HG02852 (cell line): ENCODE results near the gene ARL16.
A peak's percentile ranks its signal among the peaks of the same experiment; 100 is the strongest.

Experiments
- ATAC-seq: cut with Tn5 transposase; IDR thresholded peaks from one replicate; pipeline ENCODE4 v1.9.1; 2021; ENCODE audit warnings: mild to moderate bottlenecking, moderate library complexity; ENCODE audit not compliant: unreplicated experiment

Gene ARL16

DNA sequence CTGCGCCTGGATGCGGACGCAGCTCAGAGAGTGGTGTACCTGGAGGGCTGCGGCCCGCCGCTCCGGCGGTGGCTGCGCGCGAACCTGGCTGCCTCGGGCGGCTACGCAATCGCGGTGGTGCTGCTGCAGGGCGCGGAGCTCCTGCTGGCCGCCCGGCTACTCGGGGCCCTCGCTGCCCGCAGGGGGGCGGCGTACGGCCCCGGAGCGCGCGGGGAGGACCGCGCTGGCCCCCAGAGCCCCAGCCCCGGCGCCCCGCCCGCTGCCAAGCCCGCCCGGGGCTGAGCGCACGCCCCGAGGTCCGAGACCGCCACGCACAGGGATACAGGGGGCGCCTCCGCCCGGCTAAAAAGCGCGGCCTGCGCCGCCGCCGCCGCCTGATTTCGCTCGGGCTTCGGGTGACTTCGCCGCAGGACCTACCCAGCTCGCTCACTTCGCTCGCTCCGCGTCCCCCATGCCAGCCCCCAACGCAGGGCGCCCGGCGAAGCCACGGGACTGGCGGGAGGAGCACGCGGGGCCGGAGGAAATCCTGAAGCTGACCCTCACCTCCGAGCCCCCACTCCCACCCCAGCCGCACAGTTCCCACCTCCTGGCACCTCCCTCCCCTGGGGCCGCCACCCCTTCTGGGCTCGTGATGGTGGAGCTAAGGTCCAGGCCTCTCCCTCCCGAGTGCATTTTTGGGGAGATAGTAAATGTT is 35.4 kb downstream of the ARL16 start:
- no peak for ATAC-seq

DNA sequence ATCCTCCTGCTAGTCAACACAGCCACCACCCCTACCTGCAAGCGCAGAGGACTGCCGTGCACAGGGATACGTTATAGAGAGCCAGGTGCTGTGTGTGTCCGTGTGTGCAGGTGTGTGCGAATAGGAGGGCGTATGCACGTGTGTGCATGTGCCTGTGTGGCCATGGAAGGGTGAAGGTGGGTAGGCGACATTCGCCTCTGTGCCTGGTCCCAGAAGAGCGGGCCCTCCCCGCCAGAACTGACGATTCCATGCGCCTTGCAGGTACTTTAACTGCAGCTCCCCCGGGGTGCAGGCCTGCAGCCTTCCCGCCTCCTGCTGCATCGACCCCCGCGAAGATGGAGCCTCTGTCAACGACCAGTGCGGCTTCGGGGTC is 36.0 kb downstream of the ARL16 start:
- no peak for ATAC-seq

DNA sequence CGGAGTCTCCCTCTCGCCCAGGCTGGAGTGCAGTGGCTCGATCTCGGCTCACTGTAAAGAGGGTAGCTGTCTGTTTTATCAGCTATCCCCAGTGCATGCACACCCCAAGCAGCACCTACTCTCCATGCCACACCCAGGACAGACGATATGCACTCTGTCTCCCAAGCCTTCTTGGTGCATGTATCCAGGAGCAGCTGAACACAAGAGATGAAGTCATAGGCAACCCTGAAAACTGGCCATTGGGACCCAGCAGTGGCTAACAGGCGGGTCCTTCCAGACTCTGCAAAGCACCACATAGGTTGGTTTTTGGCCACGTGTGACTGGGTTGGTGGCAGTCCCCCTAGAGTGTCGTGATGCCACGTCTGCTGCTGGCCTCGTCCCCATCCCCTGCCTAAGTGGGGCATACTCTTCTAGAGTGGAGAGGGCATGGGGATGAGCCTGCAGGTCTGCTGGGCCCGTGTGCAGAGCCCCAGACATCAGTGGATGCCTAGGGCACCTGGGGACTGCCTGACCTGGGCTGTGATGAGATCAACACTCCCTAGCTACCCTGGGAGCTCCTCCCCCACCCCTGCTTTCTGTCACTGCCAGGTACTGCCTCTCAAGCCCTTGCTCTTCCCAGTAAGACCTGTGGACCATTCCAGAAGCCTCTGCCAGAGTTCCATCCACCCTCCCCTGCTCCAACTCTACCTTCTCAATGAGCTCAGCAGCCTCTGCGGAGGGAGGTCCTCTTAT is 36.6 kb downstream of the ARL16 start:
- no peak for ATAC-seq

DNA sequence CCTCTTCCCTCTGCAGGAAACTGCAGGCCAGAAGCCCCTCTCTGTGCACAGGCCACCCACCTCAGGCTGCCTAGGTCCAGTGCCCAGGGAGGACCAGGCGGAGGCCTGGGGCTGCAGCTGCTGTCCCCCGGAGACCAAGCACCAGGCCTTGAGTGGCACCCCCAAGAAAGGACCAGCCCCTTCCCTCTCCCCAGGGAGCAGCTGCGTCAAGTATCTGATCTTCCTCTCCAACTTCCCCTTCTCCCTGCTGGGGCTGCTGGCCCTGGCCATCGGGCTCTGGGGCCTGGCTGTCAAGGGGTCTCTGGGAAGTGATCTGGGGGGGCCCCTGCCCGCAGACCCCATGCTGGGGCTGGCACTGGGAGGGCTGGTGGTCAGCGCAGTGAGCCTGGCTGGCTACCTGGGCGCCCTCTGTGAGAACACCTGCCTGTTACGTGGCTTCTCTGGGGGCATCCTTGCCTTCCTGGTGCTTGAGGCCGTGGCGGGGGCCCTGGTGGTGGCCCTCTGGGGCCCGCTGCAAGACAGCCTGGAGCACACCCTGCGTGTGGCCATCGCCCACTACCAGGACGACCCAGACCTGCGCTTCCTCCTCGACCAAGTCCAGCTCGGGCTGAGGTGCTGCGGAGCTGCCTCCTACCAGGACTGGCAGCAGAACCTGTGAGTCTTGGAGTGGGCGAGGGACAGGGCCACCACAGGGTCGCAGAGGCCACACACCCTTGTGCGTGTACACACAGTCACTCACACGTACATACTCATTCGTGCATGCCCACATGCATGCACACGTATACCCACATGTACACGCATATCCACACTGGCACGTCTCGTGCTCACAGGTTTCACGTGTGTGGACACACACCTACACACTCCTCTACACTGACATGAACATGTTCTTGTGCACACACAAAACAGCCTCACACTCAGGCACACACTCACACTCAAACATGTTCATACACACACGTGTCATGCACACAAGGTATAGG is 38.3 kb downstream of the ARL16 start:
- ATAC-seq = no peak

DNA sequence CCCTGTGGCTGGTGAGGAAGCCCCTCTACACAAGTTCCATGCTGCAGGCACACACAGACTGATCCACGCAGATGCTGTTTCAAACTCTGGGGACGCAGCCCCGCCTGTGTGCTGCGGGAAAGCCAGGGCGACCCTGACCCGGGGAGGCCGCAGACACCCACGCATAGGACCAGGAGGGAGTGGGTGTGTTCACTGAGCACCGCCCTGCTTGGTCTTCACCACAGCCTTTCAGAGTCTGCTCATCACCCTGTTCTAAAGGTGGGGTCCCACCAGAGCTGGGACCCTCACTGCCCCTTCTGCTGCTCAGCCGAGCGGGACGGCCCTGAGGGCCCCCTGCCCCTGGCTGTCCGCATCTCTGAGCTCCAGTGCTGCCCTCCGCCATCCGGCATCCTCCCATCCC is 39.1 kb downstream of the ARL16 start:
- no peak for ATAC-seq

DNA sequence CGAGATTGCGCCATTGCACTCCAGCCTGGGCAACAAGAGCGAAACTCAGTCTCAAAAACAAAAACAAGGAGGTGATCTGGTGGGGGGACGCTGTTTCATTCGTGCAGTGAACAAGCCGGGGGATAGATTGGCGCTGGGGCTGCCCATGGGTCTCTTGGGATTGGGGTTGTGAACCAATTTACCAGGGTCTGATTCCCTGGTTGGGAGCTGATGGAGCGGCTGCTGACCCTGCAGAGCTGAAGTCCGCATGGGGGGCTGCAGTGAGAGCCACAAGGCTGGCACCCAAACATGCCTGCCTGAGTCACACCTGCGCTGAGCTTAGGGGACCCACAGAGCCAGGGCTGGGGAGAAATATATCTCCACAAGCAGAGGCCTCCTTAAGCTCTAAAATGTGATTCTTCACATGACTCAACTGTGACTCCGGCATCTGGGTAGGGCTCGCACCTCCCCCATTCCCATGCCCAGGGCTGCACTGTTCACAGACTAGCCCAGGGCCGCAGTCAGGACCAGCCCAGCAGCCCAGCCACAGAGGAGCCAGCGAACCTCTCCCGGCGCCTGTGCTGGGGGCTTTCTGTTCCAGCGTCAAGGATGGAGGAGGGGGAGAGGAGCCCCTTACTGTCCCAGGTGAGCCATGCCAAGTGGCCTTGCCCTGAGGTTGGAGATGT is 41.6 kb downstream of the ARL16 start:
- no peak for ATAC-seq

DNA sequence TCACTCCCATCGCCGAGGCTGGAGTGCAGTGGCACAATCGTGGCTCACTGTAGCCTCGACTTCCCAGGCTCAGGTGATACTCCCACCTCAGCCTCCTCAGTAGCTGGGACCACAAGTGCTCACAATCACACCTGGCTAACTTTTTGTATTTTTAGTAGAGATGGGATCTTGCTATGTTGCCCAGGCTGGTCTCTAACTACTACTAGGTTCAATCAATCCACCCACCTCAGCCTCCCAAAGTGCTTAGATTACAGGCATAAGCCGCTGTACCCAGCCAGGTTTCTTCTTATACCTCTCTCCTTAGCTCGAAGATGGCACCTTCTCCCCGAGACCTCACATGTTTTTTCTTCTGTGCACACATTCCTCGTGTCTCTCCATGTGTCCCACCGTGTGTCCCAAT is 43.6 kb downstream of the ARL16 start:
- no peak for ATAC-seq

DNA sequence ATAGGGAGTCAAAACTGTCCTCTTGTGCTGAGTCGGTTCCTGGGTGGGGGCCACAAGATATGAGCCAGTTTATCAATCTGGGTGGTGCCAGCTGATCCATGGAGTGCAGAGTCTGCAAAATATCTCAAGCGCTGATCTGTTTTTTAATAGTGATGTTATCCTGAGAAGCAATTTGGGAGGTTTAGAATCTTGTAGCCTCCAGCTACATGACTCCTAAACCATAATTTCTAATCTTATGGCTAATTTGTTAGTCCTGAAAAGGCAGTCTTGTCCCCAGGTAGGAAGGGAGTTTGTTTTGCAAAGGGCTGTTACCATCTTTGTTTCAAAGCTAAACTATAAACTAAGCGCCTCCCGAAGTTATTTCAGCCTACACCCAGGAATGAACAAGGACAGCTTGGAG is 44.9 kb downstream of the ARL16 start:
- no peak for ATAC-seq

DNA sequence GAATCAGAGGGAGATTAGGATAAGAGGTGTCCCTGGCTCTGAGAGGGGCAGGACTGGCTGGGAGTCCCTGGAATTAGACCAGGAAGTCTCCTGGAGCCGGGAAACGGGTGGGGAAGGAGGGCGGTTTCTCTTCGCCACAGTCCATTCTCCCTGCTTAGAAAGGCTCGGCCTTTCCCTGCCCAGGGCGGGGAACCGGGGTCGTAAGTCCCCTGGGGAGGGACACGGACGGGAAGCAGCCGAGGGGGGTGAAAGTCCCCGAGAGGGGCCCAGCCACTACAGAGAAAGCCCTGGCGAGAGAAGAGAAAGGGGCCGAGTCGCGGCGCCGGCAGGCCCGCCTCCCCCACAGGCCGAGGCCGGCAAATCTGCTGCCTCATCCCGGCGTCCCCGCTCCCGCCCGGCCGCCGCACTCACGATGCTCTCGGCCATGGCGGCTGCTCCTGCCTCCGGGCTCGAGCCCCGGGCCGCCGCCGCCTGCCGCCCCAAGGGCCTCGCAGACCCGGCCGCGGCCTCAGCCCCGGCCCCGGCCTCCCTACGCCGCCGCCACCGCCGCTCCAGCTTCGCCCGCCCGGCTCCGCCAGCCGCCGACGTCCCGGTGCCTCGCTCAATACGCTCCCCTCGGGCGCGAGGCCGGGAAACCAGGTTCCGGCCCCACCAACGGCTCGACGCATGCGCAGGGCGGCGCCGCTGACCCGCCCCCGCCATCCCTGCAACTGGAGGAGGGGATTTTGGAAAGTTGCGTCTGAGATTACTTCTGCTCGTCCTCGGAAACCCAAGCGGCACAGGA is 46.9 kb downstream of the ARL16 start, which contains the start of the genes NPLOC4 and TSPAN10:
NPLOC4 (minus strand) TSS at position 608 of the 784 bp plus-strand sequence; CDS start at position 426, 182 bp downstream.
TSPAN10 (plus strand) TSS at position 692 of the 784 bp plus-strand sequence. CDS start 5,217 bp downstream, outside the sequence.
- peak; percentile 76 for ATAC-seq

DNA sequence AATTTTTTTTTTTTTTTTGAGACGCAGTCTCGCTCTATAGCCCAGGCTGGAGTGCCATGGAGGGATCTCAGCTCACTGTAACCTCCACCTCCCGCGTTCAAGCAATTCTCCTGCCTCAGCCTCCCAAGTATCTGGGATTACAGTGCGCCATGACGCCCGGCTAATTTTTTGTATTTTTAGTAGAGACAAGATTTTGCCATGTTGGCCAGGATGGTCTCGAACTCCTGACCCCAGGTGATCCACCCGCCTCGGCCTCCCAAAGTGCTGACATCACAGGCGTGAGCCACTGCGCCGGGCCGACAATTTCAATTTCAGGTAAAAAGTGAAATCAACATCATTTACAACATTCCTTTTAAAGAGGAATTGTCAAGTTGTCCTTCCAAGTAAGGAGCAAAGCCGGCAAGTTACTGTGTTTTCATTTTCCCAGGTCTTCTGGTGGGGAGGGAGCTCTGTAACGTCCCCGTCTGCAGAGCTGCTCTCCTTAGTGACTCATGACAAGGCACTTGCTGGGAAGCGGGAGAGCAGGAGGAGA is 47.6 kb downstream of the ARL16 start:
- ATAC-seq = peak; percentile 19

DNA sequence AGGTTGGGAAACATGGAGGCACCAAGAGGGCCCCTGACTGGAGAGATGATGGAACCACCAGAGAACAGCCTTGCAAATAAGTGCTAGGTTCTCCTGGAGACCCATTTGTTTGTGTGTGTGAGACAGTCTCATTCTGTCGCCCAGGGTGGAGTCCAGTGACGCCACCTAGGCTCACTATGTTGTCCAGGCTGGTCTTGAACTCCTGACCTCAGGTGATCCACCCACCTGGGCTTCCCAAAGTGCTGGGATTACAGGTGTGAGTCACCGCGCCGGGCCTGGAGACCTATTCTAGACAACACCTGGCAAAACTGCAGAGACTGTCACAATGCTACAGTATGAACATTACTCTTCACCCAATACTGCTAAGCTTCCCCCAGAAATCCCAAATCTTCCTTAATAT is 48.2 kb downstream of the ARL16 start:
- no peak for ATAC-seq

DNA sequence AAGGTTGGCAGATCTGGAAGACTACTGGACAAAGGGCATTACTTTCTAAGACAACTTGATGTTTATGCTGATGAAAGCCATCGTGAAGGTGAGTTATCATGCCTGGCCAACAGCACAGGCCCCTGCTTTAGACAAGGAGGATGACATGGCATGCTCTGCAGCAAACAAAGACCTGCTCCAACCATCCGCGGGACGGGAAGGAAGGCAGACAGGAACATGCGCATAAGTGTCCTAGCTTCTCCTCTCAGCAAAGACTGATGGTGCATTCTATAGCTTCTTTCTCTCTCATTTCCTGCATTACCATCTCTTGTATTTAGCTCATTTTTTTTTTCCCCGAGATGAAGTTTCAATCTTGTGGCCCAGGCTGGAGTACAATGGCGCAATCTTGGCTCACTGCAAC is 52.1 kb downstream of the ARL16 start:
- ATAC-seq = no peak
